Stomach (tissue), 9 donors: ENCODE measurements around the gene THOP1. TPM values are rescaled to one million over a fixed set of nuclear protein-coding genes. Genes with fewer than 3 reads are reported as not detected.

ENCODE experiments used
- DNase-seq, 2 donors: peaks; one replicate each; pipeline versions ENCODE4 v3.0.0 to v3.0.0-alpha.2; 2013 to 2019
- H3K27ac ChIP-seq, 5 donors: fragments of 200-600 bp in 4 of 5; sonication (generic) in 4 of 5; one replicate each; pipeline ENCODE4 v1.5.1; 2013 to 2019; ENCODE audit warnings: mild to moderate bottlenecking in 1 of 5, moderate library complexity in 1 of 5
- H3K27me3 ChIP-seq, 3 donors: fragments of 200-600 bp; sonication (generic); one replicate each; pipeline ENCODE4 v1.5.1; 2017 to 2019; ENCODE audit warnings: mixed run types in 1 of 3
- H3K36me3 ChIP-seq, 4 donors: fragments of 200-600 bp; sonication (generic); 1 replicate in 3 of 4; 2 replicates in 1 of 4; pipeline ENCODE4 v1.5.1; 2016 to 2019
- H3K4me1 ChIP-seq, 4 donors: fragments of 200-600 bp; sonication (generic); one replicate each; pipeline ENCODE4 v1.5.1; 2016 to 2019
- H3K4me3 ChIP-seq, 4 donors: fragments of 200-600 bp; sonication (generic) in 3 of 4; one replicate each; pipeline ENCODE4 v1.5.1; 2016 to 2019; ENCODE audit warnings: mild to moderate bottlenecking in 1 of 4
- H3K9me3 ChIP-seq, 4 donors: fragments of 200-600 bp; sonication (generic); one replicate each; pipeline ENCODE4 v1.5.1; 2016 to 2019
- CTCF ChIP-seq, 7 experiments: fragments of 450-650 bp in 4 of 7; fragments of 200-600 bp in 3 of 7; sonication (generic) in 3 of 7; IDR thresholded peaks; one replicate each; pipeline ENCODE4 v1.5.1; 2016 to 2019; ENCODE audit warnings: antibody characterized with exemption in 7 of 7, control low read depth in 2 of 7, mild to moderate bottlenecking in 1 of 7
- EP300 ChIP-seq: sonication (generic); formaldehyde crosslinking; IDR thresholded peaks from one replicate; pipeline ENCODE4 v1.6.1; 2017; ENCODE audit warnings: antibody characterized with exemption
- POLR2A ChIP-seq, 4 donors: fragments of 450-650 bp; IDR thresholded peaks; one replicate each; pipeline ENCODE4 v1.6.1; 2016; ENCODE audit warnings: antibody characterized with exemption in 4 of 4, control low read depth in 2 of 4, mild to moderate bottlenecking in 1 of 4, moderate library complexity in 1 of 4
- POLR2AphosphoS5 ChIP-seq, 3 donors: sonication (generic); formaldehyde crosslinking; IDR thresholded peaks; one replicate each; pipeline ENCODE4 v1.6.1; 2016; ENCODE audit warnings: antibody characterized with exemption in 3 of 3
- WGBS, 5 donors: extraction: QIAGEN DNeasy Blood & Tissue Kit in 3 of 5; methylation state at CpG; one replicate each; pipeline versions ENCODE4 v1.1.5 to v1.1.7; 2013 to 2018; 5-methylcytosine and 5-hydroxymethylcytosine counted together
- intact Hi-C: fragments of 100-400 bp; cut with DNase I; formaldehyde crosslinking; loops from one replicate; pipeline ENCODE4 v1.15.1; 2023; ENCODE audit warnings: low total_unique reads
- polyA plus RNA-seq, 3 donors: library from polyadenylated mRNA; stranded (reverse); fragments of 200-250 nt; gene quantifications; one replicate each; pipeline ENCODE4 v1.2.3, GENCODE V29; 2013
- total RNA-seq, 5 donors: library from RNA; depleted of rRNA; stranded (reverse); fragments of >200 nt; gene quantifications; one replicate each; pipeline versions ENCODE4 v1.1.0 to v1.2.3, GENCODE V29; 2014 to 2016
- donor health status: healthy with polysubstance abuse.
- donor health status: Bipolar disorder and iron deficiency.
- donor health status: healthy.

The THOP1 gene
- total and polyA plus RNA-seq, 8 donors = 16.1 to 244 (median 47.2) TPM

GRCh38 chr19:2841855-2842574 is 56.7 kb downstream of the THOP1 start:
- Histone ChIP-seq H3K9me3 (peaks cover 0 to 34% (median 13%) of the 10 kb centered on the region in 4 donors), H3K4me1 (peaks cover 12 to 17% (median 15%) of the 10 kb centered on the region in 4 donors), H3K27ac (peak overlapping the region; percentile 82 to 93 (median 89)), H3K4me3 (peak overlapping the region; percentile 87 to 98 (median 95)), H3K36me3 (peaks cover 0 to 26% (median 12%) of the 10 kb centered on the region in 4 donors), H3K27me3 (no peaks in the 10 kb centered on the region)
- DNase-seq = peak in 1 of 2 donors; percentile 51
- WGBS, 5 donors = 2 to 8% (median 3%) methylated on average over 35 to 61 of the region's 62 CpGs
- TF ChIP-seq POLR2A (IDR thresholded peaks at IDR 0.05) (no peak), POLR2AphosphoS5 (IDR thresholded peaks at IDR 0.05) (no peak), CTCF (IDR thresholded peaks at IDR 0.05) (no peak), EP300 (no peak)
- intact Hi-C loops = no loop called here

GRCh38 chr19:2845107-2845506 is 59.8 kb downstream of the THOP1 start:
- 88 to 100% (median 96%) methylated on average over 2 of the region's 2 CpGs for WGBS, 5 donors
- intact Hi-C loops = no loop called here
- H3K4me1 ChIP-seq = peaks cover 12 to 21% (median 17%) of the 10 kb centered on the region in 4 donors

GRCh38 chr19:2846180-2846894 is 61.0 kb downstream of the THOP1 start:
- DNase-seq = no peak
- no peaks in the 10 kb centered on the region for H3K27me3 ChIP-seq
- no peak overlapping the region for H3K27ac ChIP-seq
- no peak overlapping the region for H3K4me3 ChIP-seq
- intact Hi-C loops = no loop called here
- TF ChIP-seq CTCF (IDR thresholded peaks at IDR 0.05) (no peak), POLR2AphosphoS5 (IDR thresholded peaks at IDR 0.05) (no peak), EP300 (no peak)
- 78 to 90% (median 87%) methylated on average over 10 to 13 of the region's 13 CpGs for WGBS, 5 donors
- peaks cover 12 to 50% (median 25%) of the 10 kb centered on the region in 4 donors for H3K36me3 ChIP-seq
- H3K4me1 ChIP-seq = peaks cover 12 to 21% (median 15%) of the 10 kb centered on the region in 4 donors
- peaks cover 5 to 49% (median 35%) of the 10 kb centered on the region in 4 donors for H3K9me3 ChIP-seq

More at GRCh38 chr19:2845107-2845506, 59.8 kb downstream of the THOP1 start:
- Histone ChIP-seq H3K9me3 (peaks cover 3 to 37% (median 23%) of the 10 kb centered on the region in 4 donors), H3K4me3 (no peak overlapping the region), H3K36me3 (peaks cover under 1 to 38% (median 14%) of the 10 kb centered on the region in 4 donors), H3K27me3 (no peaks in the 10 kb centered on the region), H3K27ac (no peak overlapping the region)
- no peak for TF ChIP-seq CTCF (IDR thresholded peaks at IDR 0.05)
- no peak for DNase-seq

- H3K4me1 ChIP-seq = peaks cover 5 to 15% (median 8%) of the 10 kb centered on the region in 4 donors
- H3K36me3 ChIP-seq = peaks cover 24 to 62% (median 37%) of the 10 kb centered on the region in 4 donors
- peaks cover 17 to 61% (median 46%) of the 10 kb centered on the region in 4 donors for H3K9me3 ChIP-seq
- no peak for DNase-seq
- intact Hi-C loops = no loop called here
- H3K4me3 ChIP-seq = no peak overlapping the region
- no peak for TF ChIP-seq EP300
- no peak for TF ChIP-seq POLR2AphosphoS5 (IDR thresholded peaks at IDR 0.05)
- no peak for TF ChIP-seq POLR2A (IDR thresholded peaks at IDR 0.05)
- TF ChIP-seq CTCF (IDR thresholded peaks at IDR 0.05) = no peak
- H3K27me3 ChIP-seq = no peaks in the 10 kb centered on the region
- no peak overlapping the region for H3K27ac ChIP-seq
- WGBS, 5 donors = 85 to 97% (median 93%) methylated on average over 3 of the region's 3 CpGs
Measured at GRCh38 chr19:2847507-2847906, 62.2 kb downstream of the THOP1 start.
